T-helper 9 cell (primary cell): ENCODE data around the gene PSMD4.
"Not testable (repeated sequence)": the region's sequence is repeated elsewhere in the genome, so short reads cannot be mapped to it uniquely, and the experiment has no call there.

Experiments
- DNase-seq: peaks from one replicate; pipeline ENCODE4 v3.0.0-alpha.2; 2020

PSMD4 gene

GRCh38 chr1:151275341-151275740, 20.8 kb downstream of the PSMD4 start:
- DNase-seq, result not testable (repeated sequence)

GRCh38 chr1:151277249-151277648, 22.7 kb downstream of the PSMD4 start:
- no peak for DNase-seq

- DNase-seq, result peak; percentile 97
These were observed 26.9 kb downstream of the PSMD4 start for GRCh38 chr1:151281225-151281968.

- DNase-seq, result peak; percentile 96
These were observed 27.7 kb downstream of the PSMD4 start, which contains the start of gene ZNF687 for GRCh38 chr1:151281969-151282882. ZNF687 (plus strand) TSS chr1:151282299; CDS start chr1:151286292, 3,993 bp downstream.

- DNase-seq, result no peak
These were observed 28.6 kb downstream of the PSMD4 start for GRCh38 chr1:151282883-151283725.

GRCh38 chr1:151284013-151284577, 29.6 kb downstream of the PSMD4 start:
- DNase-seq, result no peak

- DNase-seq, result no peak
These were observed 32.2 kb downstream of the PSMD4 start for GRCh38 chr1:151286619-151287340.

- no peak for DNase-seq
These were observed 32.8 kb downstream of the PSMD4 start for GRCh38 chr1:151287341-151287699.

- DNase-seq, result no peak
These were observed 33.4 kb downstream of the PSMD4 start for GRCh38 chr1:151287767-151288500.

- no peak for DNase-seq
These were observed 34.0 kb downstream of the PSMD4 start for GRCh38 chr1:151288502-151288901.

- no peak for DNase-seq
These were observed 34.8 kb downstream of the PSMD4 start for GRCh38 chr1:151289080-151289935.

GRCh38 chr1:151289991-151290708, 35.6 kb downstream of the PSMD4 start:
- no peak for DNase-seq

- no peak for DNase-seq
These were observed 36.3 kb downstream of the PSMD4 start for GRCh38 chr1:151290709-151291303.

- no peak for DNase-seq
These were observed 37.9 kb downstream of the PSMD4 start for GRCh38 chr1:151292207-151293030.

GRCh38 chr1:151293093-151293492, 38.6 kb downstream of the PSMD4 start:
- no peak for DNase-seq

- no peak for DNase-seq
These were observed 40.4 kb downstream of the PSMD4 start for GRCh38 chr1:151294742-151295462.

- DNase-seq, result no peak
These were observed 55.3 kb downstream of the PSMD4 start for GRCh38 chr1:151309811-151310323.
